ENCODE results near the gene IQGAP1. TPM values are rescaled to one million over a fixed set of nuclear protein-coding genes. Genes with fewer than 3 reads are reported as not detected.

The IQGAP1 gene
- total and polyA plus RNA-seq, 9 of the 15 experiments (the other 6 are each of a cell fraction or from before 2014, with no cell fraction given), result 37.6 to 143 (median 77.7) TPM

GRCh38 chr15:90400759-90401314 is 12.8 kb downstream of the IQGAP1 start (continued):
- peak; percentile 18; the same call in 1 of the 2 replicates for TF ChIP-seq TEAD4 (IDR thresholded peaks at IDR 0.05; ENCODE audit: low read length)
- TF ChIP-seq TEAD4 (CRISPR knock-in tag; IDR thresholded peaks at IDR 0.05; ENCODE audit: borderline replicate concordance), result no peak
- peak; percentile 82 for TF ChIP-seq ATF3 (IDR thresholded peaks at IDR 0.05)
- no peak for TF ChIP-seq ATF3 (CRISPR knock-in tag; conservative IDR thresholded peaks at IDR 0.05)
- TF ChIP-seq PCBP2 (IDR thresholded peaks at IDR 0.05; ENCODE audit: low read depth, low read length, poor library complexity, severe bottlenecking), result no peak
- no peak for TF ChIP-seq ZNF699 (CRISPR knock-in tag; IDR thresholded peaks at IDR 0.05; ENCODE audit: insufficient replicate concordance)
- TF ChIP-seq DACH1 (IDR thresholded peaks at IDR 0.05; ENCODE audit: partially characterized antibody), result no peak
- TF ChIP-seq ARID1B (IDR thresholded peaks at IDR 0.05), result peak; percentile 79
- no peak for TF ChIP-seq IRF2 (CRISPR knock-in tag; IDR thresholded peaks at IDR 0.05)
- no peak for TF ChIP-seq HMG20B (CRISPR knock-in tag; IDR thresholded peaks at IDR 0.05)
- peak; percentile 51 for TF ChIP-seq EP300 (IDR thresholded peaks at IDR 0.05; ENCODE audit: low read length)
- no peak for TF ChIP-seq RBM34 (IDR thresholded peaks at IDR 0.05; ENCODE audit: borderline replicate concordance, insufficient read depth, low read length)
- TF ChIP-seq SMAD2 (IDR thresholded peaks at IDR 0.05; ENCODE audit: low read depth, low read length), result no peak
- TF ChIP-seq ETV5 (CRISPR knock-in tag; IDR thresholded peaks at IDR 0.05; ENCODE audit: low read depth), result peak; percentile 96
- 0 out of 4 replicates have a peak, but pooled peaks of 1 of the 2 experiments have one; percentile 40 for TF ChIP-seq FOXK2 (conservative IDR thresholded peaks at IDR 0.05 in 1 of 2, IDR thresholded peaks at IDR 0.05 in 1 of 2; ENCODE audit: low read depth in 2 of 2)
